NCI-H748 (cell line): Measurements from ENCODE around the gene CHRNB4.
A peak's percentile ranks its signal among the peaks of the same experiment; 100 is the strongest.

Source experiments
- DNase-seq: peaks from one replicate; lab custom pipeline; 2025; ENCODE audit not compliant: unreplicated experiment; lab: John Stamatoyannopoulos, UW

Gene CHRNB4

DNA sequence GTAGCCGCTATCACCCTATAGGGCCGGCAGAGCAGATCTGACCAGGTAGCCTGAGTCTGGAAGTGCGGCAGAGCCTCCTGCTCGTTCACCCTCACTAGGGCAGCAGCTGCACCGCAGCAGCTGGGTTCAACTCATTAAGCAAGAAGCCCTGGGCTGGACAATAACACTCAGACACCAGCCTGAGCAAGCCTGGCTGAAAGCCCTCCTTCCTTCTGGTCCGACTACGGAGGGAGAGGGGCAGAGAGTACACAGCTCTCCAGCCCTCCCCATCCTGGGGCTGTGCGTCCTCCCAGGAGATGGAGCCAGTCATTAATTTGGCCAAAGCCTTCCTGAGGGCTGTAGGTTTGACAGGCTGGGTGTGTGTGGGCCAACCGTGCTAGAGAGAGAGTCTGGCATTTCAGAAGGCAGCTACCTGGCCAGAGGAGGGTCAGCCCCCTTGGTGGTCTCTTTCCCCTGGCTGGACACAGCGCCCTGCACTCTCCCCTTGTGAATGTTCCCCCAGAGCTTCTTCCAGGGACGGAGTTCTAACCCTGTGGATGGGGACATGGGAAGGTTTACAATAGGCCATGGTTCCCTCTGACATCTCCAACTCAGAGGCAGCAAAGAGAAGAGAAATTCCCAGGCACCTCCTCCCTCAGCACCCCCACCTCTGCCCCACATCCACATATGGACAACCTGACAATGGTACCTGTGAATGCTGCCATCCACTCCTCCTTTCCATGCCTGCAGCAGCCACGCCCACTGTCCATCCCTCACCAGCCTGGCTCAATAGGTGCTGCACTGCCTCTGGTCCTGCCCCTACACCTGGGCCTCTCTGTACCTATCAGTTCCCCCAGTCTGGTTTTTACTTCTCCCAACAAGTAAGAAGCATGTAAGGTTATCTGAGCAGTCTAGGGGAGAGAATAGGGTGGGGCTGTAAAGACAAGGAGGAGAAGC lies 6.5 kb downstream of the CHRNB4 start:
- DNase-seq, result peak; percentile 12

DNA sequence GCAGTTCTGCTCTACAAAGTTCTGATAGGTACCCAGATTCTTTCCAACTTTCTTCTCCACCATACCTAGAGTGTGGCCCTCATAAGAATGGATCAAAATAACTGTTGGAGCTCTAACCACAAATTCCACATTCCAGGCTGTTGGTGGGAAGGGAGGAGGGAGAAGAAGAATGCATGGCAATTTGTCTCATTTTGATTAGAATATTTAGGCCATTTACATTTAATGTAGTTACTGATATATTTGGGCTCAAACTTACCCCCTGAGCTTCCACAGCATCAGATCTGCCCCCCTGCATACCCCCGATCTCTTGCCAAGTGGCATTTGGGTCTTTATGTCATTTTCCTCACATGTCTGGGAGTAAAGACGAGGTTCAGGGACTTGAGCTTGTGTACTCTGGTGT lies 7.7 kb downstream of the CHRNB4 start:
- no peak for DNase-seq

DNA sequence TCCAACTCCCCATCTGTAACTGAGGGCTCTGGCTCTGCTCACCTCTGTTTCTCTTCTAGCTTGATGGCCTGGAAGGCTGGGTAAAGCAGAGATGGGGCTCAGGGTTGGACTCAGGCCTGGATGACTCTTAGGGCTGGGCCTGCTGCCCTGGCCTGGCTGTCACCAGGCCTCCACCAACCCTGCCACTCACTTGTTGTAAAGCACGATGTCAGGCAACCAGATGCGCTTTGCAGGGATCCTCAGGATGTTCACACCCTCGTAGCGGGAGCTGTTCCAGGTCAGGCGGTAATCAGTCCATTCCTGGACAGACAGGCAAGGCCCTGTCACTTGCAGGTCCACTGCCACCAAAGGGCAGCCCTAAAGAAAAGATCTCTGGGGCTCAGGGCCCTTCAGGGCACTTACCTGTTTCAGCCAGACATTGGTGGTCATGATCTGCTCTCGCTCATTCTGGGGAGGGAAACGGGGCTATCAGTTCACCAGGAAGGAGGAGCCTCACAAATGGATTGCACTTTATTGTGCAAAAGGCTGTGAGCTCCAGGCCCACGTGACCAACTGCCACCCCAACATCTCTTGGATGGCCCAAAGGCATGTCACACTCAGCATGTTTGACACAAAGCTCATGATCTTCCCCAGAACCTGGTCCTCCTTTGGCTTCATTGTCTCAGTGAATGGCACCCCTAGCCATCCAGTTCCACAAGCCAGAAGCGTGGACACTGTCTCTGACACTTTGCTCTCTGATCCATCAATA lies 9.9 kb downstream of the CHRNB4 start:
- no peak for DNase-seq

DNA sequence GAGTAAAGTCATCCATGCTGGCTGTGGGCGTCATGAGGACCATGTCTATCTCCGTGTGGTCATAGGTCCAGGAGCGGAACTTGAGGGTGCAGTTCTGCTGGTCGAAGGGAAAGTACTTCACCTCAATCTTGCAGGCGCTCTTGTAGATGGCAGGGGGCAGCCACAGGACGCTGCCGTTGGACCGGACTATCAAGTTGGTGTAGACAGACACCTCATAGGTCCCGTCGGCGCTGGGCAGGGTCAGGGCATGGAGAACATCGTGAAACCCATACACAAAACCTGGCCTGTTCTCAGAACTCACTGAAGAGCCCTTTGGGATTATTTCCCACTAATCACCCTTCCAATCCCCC lies 11.3 kb downstream of the CHRNB4 start:
- DNase-seq, result no peak

DNA sequence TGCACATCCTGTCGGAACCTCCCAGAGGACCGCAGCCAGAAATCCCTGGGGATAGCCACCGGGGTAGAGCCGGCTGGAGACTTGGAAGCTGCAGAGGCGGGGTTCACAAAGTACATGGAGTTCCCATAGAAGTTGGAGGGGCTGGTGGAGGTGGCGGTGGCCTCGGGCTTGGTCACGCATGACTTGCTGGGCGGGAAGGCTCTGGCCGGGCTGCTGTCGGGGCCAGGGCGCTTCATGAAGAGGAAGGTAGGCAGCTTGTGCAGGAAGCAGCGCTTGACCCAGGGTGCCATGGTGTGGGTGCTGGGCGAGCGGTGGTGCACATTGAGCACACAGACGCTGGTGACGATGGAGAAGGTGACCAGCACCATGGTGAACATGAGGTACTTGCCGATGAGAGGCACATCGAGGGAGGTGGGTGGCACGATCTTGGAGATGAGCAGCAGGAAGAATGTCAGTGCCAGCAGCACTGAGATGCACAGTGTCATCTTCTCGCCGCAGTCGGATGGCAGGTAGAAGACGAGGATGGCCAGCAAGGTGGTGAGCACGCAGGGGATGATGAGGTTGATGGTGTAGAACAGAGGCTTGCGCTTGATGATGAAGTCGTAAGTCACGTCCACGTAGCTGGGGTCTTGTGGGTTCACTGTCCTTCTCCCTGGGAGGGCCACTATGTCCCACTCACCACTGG lies 11.8 kb downstream of the CHRNB4 start:
- DNase-seq, result no peak

DNA sequence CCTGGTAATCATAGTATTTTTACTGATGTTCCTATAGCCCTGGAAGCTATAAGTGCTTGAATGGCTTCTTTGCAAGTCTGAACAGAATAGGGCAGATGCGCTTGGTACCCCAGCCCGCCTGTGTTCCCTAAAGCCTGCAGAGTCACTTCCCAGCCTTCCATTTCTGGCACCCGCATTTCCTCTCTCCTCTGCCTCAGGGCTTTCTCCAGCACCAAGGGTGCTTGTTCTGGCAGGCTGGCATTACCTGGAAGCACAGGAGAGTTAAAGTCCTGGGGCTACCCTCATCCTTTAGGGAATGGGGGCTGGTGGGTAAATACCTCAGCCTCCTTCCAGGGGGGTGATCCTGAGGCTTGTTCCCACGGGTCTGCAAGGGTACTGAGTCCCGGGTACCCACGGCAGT lies 12.8 kb downstream of the CHRNB4 start:
- no peak for DNase-seq

DNA sequence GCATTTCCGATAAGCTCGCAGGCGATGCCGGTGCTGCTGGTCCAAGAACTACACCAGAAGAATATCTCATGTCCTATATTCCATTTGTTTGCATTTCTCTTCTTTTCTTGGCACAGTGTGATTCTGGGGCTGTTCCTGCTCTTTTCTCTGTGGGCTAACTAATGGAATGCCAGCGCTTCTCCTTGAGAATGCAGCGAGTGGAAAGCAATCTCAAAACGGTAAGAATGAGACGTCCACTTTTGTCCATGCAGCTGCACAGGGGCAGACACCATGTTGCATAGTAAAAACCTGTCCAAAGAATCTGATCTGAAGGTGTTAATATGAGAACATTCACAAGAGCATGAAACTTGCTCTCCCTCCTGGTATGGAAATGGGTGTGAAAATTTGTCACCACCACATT lies 13.7 kb downstream of the CHRNB4 start:
- DNase-seq, result no peak

DNA sequence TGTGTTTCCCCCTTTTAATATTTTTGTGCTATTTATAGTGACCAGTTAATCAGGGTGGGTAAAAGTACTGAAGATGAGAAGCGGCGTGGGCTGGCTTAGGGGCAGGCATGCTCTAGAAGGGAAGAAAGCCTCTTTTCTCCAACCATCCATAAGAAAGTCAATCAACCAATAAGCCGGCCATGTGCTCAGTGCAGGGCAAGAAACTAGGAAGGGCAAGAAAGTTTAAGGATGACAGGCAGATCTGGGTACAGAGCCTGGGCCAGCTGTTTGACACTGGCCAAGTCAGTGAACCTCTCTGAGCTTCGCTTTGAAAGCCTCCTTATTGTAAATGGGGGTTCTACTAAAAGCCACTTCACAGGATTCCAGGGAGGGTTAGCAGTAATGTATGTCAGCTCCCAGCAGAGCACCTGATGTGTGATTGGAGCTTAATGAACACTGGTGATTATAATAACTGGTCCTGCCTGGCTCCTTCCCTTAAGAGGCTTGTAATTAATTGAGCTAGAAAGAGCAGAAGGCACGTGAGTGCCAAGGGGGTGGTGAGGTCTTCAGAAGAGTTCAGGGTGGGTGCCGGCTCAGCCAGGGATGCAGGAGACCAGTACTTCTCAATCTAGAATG lies 14.5 kb downstream of the CHRNB4 start:
- DNase-seq, result no peak

DNA sequence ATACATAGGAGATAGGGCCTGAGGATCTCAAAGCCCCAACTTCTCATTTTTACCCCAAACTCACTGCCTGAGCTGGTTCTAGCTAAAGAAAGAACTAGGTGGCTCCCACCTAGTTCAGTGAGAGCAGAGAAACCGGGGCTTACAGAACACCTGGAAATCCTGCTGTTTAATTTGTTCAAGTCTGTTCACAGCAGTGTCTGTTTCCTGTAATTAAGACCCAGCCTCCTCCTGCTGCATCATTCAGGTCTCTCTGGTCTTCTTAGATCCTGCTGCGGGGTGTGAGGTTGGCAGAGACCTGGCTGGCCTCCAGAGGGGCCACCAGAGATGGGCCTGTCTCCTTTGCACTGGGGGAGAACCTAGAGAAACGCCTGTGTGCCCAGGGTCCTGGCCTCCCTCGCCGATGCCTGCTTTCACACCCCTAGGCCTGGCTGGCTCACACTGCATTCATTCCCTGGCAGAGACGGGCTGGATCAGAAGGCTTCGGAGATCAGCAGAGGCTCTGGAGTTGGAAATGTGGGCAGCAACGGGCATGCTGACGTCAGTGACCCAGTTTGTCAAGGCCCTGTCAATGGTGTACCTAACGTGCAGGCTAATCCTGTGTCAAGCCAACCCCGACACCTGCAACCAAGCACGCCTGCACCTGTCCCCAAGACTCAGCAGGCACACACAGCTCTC lies 15.3 kb downstream of the CHRNB4 start:
- DNase-seq, result peak; percentile 65

DNA sequence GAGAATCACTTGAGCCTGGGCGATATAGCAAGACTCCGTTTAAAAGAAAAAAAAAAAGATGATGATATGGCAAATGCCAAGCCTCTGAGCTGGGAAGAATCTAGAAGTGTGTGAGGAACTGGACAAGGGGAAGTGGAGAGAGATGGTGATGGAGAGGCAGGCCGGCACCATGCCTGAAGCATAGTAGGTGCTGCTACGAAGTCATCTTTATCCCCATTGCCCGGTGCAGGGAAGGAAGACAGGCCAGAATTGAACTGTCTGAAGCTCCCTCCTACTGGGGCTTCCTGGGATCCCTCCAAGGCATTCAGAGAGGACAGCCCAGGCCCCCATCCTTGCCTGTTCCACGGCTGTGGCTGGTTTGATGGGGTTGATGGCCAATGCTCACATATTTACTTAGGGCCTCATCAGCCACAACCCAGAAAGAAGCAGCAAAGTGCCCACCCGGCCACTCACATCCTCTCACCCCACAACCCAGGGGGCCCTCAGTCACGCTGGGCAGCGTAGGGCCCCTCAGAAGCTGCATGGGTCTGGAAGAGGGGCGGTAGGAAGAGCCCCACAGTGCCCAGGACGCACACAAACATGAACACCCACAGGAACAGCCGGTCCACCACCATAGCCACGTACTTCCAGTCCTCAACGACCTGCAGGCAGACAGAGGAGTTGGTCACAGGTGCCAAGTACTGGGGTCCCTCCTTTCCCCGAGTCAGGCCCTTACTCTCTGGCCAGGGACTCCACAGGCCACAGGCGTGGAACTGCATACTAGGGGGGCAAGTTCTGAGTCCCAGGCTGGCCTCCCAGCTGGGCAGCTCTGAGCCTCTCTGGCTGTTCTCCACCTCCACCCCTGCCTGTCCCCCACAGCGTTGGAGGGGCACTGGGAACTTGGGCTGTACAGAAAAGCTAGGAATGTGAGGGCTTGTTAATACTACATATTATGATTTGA lies 16.1 kb downstream of the CHRNB4 start:
- no peak for DNase-seq

DNA sequence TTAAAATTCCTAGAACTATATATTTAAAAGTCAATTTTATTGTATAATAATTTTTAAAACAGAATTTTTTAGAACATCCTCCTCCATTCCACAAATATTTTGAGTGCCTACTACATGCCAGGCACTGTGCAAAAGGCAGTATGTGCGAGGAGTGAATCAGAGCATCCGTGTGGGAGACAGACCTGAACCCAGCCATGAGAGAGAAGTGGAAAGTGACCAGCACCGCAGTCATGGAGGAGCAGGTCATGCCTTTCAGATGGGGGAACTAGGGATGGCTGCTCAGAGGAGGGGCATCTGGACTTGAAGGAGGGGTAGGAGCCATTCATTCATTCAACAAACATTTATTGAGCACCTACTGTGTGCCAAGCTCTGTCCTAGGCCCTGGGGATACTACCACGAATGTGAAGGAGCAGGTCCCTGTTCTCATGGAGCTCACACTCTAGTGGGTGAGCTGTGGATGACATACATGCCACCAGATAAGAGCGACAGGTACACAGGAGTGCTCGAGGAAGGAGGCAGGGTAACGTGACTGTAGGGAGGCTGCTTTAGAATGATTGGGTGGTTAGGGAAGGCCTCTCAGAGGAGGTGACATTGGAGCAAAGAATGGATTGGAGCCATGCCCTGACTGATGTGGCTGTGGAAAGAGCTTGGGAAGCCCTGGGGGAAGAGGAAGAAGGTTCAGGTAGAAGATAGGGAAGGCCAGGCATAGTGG lies 17.1 kb downstream of the CHRNB4 start:
- no peak for DNase-seq

DNA sequence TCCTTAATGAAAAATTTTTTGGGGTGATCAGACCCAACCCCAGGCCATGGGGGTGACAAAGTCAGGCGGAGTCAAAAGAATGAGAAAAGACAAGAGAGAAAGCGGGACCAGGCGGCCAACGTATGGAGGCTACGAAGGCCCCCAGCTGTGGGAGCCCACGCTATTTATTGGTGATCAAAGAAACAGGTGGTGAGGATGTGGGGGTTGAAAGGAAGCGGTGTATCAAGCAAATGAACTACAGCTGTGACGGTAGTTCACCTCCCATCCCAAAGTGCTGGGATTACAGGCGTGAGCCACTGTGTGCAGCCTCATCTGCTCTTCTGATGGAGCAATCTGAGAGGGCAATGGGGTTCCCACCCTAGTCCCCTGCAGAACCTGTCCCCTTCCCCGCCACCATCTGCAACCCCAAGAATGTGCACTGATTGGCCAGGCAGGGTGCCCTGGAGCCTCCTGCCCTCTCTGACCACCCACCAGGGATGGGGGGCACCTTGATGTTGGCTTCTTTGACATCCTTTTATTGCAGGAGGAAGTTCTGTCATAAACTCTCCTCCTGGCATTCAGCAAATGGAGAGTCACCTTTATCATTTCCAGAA lies 19.1 kb downstream of the CHRNB4 start:
- no peak for DNase-seq

DNA sequence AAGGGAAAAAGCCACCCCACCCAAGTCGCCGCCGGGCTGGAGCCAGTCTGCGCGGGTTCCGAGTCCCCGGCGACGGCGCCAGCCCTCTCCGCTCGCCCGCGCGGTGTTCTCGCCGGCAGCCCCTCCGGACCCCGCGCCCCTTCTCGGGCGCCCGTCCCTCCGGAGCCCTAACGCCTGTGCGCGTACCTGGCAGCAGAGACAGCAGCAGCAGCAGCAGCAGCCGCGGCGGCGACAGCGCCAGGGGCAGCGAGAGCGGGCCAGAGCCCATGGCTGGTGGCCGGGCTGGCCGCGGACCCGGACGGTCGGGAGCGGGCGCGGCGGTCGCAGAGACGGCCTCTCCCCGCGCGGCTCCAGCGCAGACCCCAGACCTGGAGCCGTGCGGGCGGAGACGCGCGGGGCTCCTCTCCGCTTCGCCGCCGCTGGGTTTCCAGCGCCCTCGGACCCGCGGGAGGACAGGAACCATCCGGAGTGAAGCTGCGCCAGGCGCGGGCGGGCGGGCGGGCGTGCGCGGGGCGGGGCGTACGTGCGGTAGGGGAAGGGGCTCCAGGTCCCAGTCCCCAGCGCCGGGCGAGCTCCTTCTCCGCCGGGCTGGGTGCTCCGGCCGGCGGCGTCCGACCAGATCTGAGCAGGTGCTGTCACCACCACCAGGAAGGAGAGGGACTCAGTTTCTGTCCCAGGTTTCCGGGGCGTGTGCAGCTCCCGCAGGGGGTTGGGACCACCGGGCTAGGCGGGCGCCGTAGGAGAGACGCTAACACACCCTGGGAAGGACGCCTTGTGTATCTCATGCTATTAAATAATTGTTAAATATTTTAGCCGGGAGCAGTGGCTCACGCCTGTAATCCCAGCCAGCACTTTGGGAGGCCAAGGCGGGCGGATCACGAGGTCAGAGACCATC lies 20.2 kb downstream of the CHRNB4 start, which contains the start of gene CHRNA3:
Gene CHRNA3 (minus strand): TSS at position 470 of the 895 bp plus-strand sequence. CDS start 202 bp downstream, at position 268.
- DNase-seq, result peak; percentile 54

DNA sequence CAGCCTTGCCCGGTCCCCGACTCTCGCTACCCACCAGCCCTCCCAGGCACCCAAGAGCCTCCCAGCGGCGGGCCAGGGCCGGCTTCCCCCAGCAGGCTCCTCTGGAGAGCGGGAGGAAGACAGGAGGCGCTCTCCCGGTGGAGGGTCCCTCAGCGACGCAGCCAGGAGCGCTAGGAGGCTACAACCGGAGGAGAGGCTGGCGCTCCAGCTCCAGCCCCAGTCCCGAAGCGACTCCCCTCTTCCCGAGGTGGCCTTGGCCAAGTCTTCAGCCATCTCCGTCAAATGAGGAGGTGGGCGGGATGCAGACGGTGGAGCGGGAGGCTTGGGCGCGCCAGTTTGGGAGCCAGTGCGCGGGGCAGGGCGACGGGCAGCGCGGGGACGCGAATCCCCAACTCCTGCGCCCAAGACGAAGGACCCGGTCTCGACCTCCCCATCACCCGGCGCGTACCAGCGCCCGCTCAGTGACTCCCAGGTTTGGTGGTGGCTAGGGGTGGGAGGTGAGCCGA lies 20.9 kb downstream of the CHRNB4 start:
- peak; percentile 39 for DNase-seq

DNA sequence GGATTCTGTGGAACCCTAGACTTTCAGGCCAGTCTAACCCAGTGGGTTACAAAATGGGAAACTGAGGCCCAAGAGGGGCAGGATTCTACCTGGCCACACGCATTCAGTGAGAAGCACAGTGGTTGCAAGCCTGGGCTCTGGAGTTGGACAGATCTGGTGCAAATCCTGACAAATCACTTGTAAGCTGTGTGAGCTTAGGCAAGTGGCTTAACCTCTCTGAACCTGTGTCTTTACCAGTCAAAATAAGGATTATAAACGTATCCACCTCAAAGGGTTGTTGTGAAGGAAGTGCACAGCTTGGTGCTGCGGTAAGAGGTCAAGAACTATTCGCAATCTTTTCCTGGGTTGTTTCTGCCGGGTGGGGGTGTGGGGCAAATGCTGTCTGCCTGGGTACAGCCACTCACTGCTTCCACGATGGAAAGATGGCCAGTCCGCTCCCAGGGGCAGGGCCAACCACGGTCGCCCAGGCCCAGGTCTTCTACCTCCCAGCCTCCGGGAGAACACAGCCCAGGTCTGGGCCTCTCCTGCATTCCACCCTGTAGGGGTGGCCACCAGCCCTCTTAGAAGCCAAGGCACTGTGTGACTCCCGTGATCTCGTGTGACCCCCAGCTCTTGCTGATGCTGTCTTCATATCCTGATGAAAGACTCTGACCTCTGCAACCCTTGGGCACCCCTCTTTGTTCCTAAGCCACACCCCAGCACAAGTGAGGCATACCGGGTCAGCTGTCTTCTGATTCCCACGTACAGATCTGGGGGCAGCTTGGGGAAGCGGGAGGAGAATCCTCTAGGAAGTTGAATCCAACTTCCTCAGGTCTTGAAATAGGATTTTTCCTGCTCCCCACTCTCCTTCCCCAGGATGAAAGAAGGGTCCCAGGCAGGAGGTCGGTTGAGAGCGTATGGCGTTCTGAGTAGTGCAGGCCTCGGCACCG lies 21.7 kb downstream of the CHRNB4 start:
- DNase-seq, result no peak

DNA sequence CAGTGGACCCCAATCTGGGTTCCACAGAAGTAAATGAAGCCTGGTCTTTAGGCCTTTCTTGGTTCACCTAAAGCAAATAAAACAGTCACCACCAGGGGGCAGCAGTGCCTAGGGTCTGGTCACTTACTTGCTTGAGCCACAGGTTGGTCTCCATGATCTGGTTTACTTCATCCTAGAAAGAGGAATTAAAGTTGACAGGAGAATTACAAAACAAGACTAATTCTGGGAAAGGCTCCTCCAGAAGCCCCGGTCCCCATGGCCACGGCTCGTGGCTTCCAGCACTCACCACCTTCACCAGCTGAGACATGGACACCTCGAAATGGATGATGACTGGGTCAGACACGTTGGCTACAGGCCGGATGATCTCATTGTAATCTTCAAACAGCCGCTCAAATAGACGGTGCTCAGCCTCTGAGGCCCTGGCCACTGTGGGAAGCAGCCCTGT lies 22.5 kb downstream of the CHRNB4 start:
- DNase-seq, result peak; percentile 72
